ENCODE results near the gene EXOSC6.

DNA sequence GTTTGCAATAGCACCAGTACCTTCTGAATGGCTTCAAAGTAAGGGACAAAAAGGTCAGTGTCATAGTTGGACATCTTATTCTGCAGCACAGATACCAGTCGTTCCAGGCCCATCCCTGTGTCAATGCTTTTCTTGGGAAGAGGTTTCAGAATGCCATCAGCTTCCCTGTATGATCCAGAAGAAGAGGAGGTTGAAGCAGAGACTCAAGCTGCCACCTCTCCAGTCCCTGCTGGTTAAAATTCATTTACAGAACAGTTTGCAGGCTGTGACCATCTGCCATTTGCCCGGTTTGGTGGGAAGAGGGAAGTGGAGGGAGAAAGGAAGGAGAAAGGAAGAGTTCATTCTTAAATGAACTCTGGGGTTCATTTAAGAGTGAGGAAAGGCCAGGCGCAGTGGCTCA is 18.4 kb upstream of the EXOSC6 start:
- TF ChIP-seq, protein P1, sequence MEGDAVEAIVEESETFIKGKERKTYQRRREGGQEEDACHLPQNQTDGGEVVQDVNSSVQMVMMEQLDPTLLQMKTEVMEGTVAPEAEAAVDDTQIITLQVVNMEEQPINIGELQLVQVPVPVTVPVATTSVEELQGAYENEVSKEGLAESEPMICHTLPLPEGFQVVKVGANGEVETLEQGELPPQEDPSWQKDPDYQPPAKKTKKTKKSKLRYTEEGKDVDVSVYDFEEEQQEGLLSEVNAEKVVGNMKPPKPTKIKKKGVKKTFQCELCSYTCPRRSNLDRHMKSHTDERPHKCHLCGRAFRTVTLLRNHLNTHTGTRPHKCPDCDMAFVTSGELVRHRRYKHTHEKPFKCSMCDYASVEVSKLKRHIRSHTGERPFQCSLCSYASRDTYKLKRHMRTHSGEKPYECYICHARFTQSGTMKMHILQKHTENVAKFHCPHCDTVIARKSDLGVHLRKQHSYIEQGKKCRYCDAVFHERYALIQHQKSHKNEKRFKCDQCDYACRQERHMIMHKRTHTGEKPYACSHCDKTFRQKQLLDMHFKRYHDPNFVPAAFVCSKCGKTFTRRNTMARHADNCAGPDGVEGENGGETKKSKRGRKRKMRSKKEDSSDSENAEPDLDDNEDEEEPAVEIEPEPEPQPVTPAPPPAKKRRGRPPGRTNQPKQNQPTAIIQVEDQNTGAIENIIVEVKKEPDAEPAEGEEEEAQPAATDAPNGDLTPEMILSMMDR (IDR thresholded peaks at IDR 0.05), result no peak
- TF ChIP-seq POLR2A (IDR thresholded peaks at IDR 0.05), result no peak
